ENCODE results near the gene CEP72.
"Not testable (repeated sequence)": the region's sequence is repeated elsewhere in the genome, so short reads cannot be mapped to it uniquely, and the experiment has no call there.

CEP72 gene

DNA sequence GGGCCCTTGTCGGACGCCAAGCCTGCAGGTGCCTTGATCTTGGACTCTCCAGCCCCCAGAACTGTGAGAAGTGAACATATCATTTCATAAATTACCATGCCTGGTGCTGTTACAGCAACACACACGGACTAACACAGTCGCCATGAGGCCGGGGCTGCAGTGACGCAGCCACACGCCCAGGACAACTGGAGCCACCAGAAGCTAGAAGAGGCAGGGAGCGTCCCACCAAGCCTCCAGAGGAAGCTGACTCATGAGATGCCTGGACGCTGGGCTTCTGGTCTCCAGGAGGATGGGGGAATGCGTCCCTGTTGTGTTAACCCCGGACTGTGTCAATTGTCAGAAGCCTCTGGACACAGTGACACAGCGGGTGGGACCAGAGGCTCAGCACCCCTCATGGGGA, 74.8 kb downstream of the CEP72 start:
- DNase-seq = not testable (repeated sequence)

DNA sequence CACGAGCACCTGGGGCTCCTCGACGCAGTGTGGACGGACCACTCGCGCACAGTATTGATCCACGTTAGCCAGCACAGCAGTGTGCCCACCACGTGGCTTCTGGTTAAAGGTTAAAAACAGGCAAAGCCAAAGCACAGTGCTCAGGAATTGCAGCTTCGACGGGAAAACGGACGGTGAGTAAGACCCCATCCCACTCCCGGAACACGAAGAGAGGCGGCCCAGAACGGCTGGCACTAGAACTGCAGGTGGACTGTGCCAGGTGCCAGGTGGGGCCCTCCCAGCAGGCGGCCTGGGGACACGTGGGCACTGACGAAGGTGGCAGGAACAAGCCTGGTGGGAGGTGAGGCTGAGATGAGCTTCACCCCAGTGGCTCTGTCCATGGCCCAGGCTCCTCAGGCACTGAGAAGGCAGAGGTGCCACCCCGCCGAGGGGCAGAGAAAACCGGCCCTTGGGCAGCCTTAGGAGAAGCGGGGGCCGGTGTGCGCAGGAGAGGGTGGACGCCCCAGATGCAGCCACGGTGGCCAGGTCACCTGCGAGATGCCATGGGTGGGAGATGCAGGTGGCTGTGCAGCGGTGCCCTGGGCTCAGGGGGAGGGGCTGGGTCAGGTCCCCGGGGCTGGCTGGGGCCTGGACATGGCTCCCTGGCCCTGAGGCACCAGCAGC, 76.3 kb downstream of the CEP72 start:
- not testable (repeated sequence) for DNase-seq

- not testable (repeated sequence) for DNase-seq
These were observed 78.2 kb downstream of the CEP72 start for GRCh38 chr5:690293-690692.

GRCh38 chr5:691049-691448, 78.9 kb downstream of the CEP72 start:
- not testable (repeated sequence) for DNase-seq

DNA sequence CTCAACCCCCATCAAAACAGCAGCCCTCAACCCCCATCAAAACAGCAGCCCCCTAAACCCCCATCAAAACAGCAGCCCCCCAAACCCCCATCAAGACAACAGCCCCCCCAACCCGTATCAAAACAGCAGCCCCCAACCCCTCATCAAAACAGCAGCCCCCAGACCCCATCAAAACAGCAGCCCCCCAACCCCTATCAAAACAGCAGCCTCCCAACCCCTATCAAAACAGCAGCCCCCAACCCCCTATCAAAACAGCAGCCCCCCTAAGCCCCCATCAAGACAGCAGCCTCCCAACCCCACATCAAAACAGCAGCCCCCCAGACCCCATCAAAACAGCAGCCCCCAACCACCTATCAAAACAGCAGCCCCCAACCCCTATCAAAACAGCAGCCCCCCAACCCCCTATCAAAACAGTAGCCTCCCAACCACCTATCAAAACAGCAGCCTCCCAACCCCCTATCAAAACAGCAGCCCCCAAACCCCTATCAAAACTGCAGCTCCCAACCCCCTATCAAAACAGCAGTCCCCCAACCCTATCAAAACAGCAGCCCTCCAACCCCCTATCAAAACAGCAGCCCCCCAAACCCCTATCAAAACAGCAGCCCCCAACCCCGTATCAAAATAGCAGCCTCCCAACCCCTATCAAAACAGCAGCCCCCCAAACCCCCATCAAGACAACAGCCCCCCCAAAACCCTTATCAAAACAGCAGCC, 79.8 kb downstream of the CEP72 start:
- DNase-seq = peak; percentile 57

DNA sequence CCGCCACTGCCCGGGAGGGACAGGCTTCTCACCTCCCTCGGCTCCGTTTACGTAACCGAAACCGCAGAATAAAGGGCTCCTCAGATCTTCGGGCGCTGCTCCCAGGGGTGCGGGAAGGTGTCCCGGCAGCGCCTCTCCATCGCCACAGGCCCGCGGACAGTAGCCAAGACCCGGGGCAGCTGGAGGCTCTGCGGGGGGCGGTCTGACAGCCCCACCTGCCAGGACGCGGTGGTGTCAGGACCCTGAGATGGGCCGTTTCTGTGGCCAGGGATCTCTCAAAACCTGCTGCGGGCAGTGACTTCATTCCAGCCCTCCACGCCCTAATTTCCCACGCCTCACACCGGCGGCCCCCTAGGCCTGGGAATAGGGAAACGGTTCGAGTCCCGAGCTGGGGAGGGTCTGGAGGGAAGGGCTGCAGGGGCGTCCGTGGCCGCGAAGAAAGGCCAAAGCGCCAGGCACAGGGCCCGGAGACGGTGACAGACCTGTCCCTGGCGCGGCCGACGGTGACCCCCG, 80.4 kb downstream of the CEP72 start:
- peak; percentile 79 for DNase-seq

GRCh38 chr5:693271-694041, 81.3 kb downstream of the CEP72 start, which contains the start of gene TPPP:
Gene TPPP (minus strand): TSS chr5:693352. CDS start chr5:678060, 15,292 bp downstream.
- DNase-seq = peak; percentile 99

- DNase-seq = peak; percentile 57
These were observed 81.9 kb downstream of the CEP72 start for GRCh38 chr5:694042-694431.

GRCh38 chr5:695475-695874, 83.3 kb downstream of the CEP72 start:
- not testable (repeated sequence) for DNase-seq

GRCh38 chr5:696191-696590, 84.1 kb downstream of the CEP72 start:
- DNase-seq = not testable (repeated sequence)

DNA sequence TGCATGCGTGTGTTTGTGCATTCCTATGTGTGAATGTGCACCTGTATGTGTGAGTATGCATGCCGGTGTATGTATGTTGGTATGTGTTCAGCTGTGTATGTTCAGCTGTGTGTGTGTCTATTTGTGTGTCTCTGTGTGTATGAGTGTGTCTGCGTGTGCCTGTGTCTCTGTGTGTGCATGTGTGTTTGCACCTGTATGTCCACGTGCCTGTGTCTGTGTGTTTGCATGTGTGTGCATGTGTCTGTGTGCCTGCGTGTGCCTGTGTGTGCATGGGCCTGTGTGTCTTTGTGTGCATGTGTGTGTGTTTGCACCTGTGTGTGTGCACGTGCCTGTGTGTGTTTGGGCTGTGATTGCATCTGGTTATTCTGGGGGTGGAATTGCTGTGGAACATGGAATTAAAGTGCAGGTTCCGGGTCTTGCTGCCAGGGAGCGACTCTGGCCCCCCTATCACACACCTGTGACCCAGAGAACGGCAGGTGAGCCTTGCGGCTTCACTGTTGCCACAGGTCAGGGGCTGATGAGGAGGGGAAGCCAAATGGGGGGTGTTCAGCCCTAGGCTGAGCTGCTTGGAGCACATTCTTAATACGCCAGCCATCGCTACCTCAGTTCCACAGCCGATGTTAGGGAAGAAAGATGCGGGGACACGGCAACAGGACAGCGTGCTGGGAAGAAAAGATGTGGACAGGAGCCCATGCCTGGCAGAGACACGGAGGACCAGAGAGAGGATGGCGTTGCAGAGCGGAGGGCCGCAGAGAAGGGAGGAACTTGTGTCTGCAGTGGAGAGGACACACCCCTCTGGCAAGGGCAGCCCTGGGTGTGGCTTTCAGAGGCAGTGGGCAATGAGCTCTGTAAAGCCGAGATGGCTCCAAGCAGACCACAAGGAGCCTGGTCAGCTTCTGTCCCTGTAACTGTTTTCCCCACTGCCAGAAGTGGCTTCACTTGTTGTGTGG, 84.9 kb downstream of the CEP72 start:
- DNase-seq = not testable (repeated sequence)
